Aorta (tissue), 5 donors: ENCODE results near the gene NT5C2. TPM values are rescaled to one million over a fixed set of nuclear protein-coding genes. Genes with fewer than 3 reads are reported as not detected.
"Not testable (repeated sequence)": the region's sequence is repeated elsewhere in the genome, so short reads cannot be mapped to it uniquely, and the experiment has no call there.

Source experiments
- ATAC-seq: fragments of 200-7000 bp; cut with Tn5 transposase; one replicate; pipeline ENCODE4 v1.9.1; 2022; ENCODE audit warnings: moderate library complexity; ENCODE audit not compliant: low FRiP score
- DNase-seq, 2 donors: peaks; one replicate each; pipeline ENCODE4 v3.0.0-alpha.2; 2020
- H3K27ac ChIP-seq, 2 donors: one replicate each; pipeline ENCODE4 v1.5.1; 2013; ENCODE audit warnings: low read length in 2 of 2, mild to moderate bottlenecking in 2 of 2, moderate library complexity in 2 of 2, control low read depth in 1 of 2, inconsistent platforms in 1 of 2, low read depth in 1 of 2
- H3K27me3 ChIP-seq, 2 donors: one replicate each; pipeline ENCODE4 v1.6.1; 2013; ENCODE audit warnings: control low read depth in 1 of 2, low read length in 1 of 2, mild to moderate bottlenecking in 1 of 2, moderate library complexity in 1 of 2; ENCODE audit not compliant: insufficient read depth in 2 of 2, control insufficient read depth in 1 of 2
- H3K36me3 ChIP-seq, 2 donors: one replicate each; pipeline ENCODE4 v1.6.1; 2013; ENCODE audit warnings: control low read depth in 1 of 2, low read length in 1 of 2, mild to moderate bottlenecking in 1 of 2; ENCODE audit not compliant: insufficient read depth in 2 of 2, control insufficient read depth in 1 of 2
- H3K4me1 ChIP-seq, 2 donors: one replicate each; pipeline ENCODE4 v1.6.1; 2013; ENCODE audit warnings: low read length in 2 of 2, control low read depth in 1 of 2, mild to moderate bottlenecking in 1 of 2, moderate library complexity in 1 of 2; ENCODE audit not compliant: insufficient read depth in 2 of 2, control insufficient read depth in 1 of 2
- H3K4me3 ChIP-seq, 2 donors: one replicate each; pipeline ENCODE4 v1.5.1; 2013; ENCODE audit warnings: low read length in 2 of 2, control low read depth in 1 of 2, mild to moderate bottlenecking in 1 of 2
- H3K9me3 ChIP-seq: one replicate; pipeline ENCODE4 v1.6.1; 2013; ENCODE audit warnings: mild to moderate bottlenecking, low read length; ENCODE audit not compliant: control insufficient read depth
- WGBS, 2 donors: extraction: QIAGEN DNeasy Blood & Tissue Kit; methylation state at CpG; one replicate each; pipeline ENCODE4 v1.1.7; 2013; 5-methylcytosine and 5-hydroxymethylcytosine counted together
- intact Hi-C, 2 donors: fragments of 100-400 bp; cut with DNase I; formaldehyde crosslinking; loops; one replicate each; pipeline versions ENCODE4 v1.14.2 to v1.15.0; 2022
- polyA plus RNA-seq, 2 donors: library from polyadenylated mRNA; stranded (reverse); fragments of 200-250 nt; gene quantifications; one replicate each; pipeline ENCODE4 v1.2.3, GENCODE V29; 2013
- total RNA-seq, 2 donors: library from RNA; stranded (reverse); fragmentation: NEBNext Ultra II Directional; extraction: Animal tissue kit (Norgen Biotek cat#: 25700); gene quantifications; one replicate each; pipeline ENCODE4 v1.2.1, GENCODE V29; 2021
- donor health status: healthy with polysubstance abuse.
- donor health status: Bipolar disorder and iron deficiency.
- donor health status: DM: no; HTN: no; CAD: no.
- donor health status: DM: no; HTN: no; CAD: no.
- donor health status: DM: yes; HTN: yes; CAD: no.

NT5C2 gene
- total and polyA plus RNA-seq, 4 donors = 34.7 to 102 (median 73.9) TPM

- Histone ChIP-seq H3K4me1 (peaks cover 2 to 5% of the 10 kb centered on the region in 2 donors), H3K9me3 (no peaks in the 10 kb centered on the region), H3K27ac (no peak overlapping the region), H3K36me3 (no peaks in the 10 kb centered on the region), H3K4me3 (no peak overlapping the region), H3K27me3 (no peaks in the 10 kb centered on the region)
- ATAC-seq (no peak), DNase-seq (no peak)
- intact Hi-C loops = no loop called here
- 90 to 94% methylated on average over 2 of the region's 2 CpGs for WGBS, 2 donors
Observed at GRCh38 chr10:103196516-103196915, 3.4 kb upstream of the NT5C2 start.

- Histone ChIP-seq H3K27me3 (no peaks in the 10 kb centered on the region), H3K27ac (peak overlapping the region in 1 of 2 donors; percentile 49), H3K9me3 (no peaks in the 10 kb centered on the region), H3K4me3 (peak overlapping the region in 1 of 2 donors; percentile 93), H3K36me3 (no peaks in the 10 kb centered on the region), H3K4me1 (peaks cover 2 to 5% of the 10 kb centered on the region in 2 donors)
- ATAC-seq = no peak
- 3 to 7% methylated on average over 14 of the region's 14 CpGs for WGBS, 2 donors
- intact Hi-C loops = loop anchor here (2.0 to 5.0 kb wide), 4 partner anchors 37 to 87 kb away; no protein-coding TSS in a partner anchor
- DNase-seq = no peak
Observed at GRCh38 chr10:103193820-103194529, 903 bp upstream of the NT5C2 start.

GRCh38 chr10:103192451-103193106 lies 493 bp downstream of the NT5C2 start:
- DNase-seq (peak; percentile 93 to 94), ATAC-seq (peak; percentile 85)
- H3K36me3 ChIP-seq = no peaks in the 10 kb centered on the region
- peak overlapping the region; percentile 80 to 93 for H3K4me3 ChIP-seq
- H3K27ac ChIP-seq = peak overlapping the region; percentile 98
- 0 to 1% methylated on average over 50 to 62 of the region's 62 CpGs for WGBS, 2 donors
- no peaks in the 10 kb centered on the region for H3K27me3 ChIP-seq
- peaks cover 0 to 2% of the 10 kb centered on the region in 2 donors for H3K4me1 ChIP-seq
- intact Hi-C loops = loop anchor here (2.0 to 5.0 kb wide), 4 partner anchors 38 to 85 kb away; no protein-coding TSS in a partner anchor
- H3K9me3 ChIP-seq = no peaks in the 10 kb centered on the region

- peak overlapping the region; percentile 80 to 93 for H3K4me3 ChIP-seq
- 1% methylated on average over 14 of the region's 14 CpGs for WGBS, 2 donors
- no peaks in the 10 kb centered on the region for H3K9me3 ChIP-seq
- H3K27ac ChIP-seq = peak overlapping the region in 1 of 2 donors; percentile 98
- DNase-seq (no peak), ATAC-seq (no peak)
- no peaks in the 10 kb centered on the region for H3K36me3 ChIP-seq
- peaks cover 0 to 2% of the 10 kb centered on the region in 2 donors for H3K4me1 ChIP-seq
- intact Hi-C loops = loop anchor here (2.0 to 5.0 kb wide), 4 partner anchors 39 to 85 kb away; no protein-coding TSS in a partner anchor
- H3K27me3 ChIP-seq = no peaks in the 10 kb centered on the region
Observed at GRCh38 chr10:103192089-103192450, 1.0 kb downstream of the NT5C2 start.

- intact Hi-C loops = loop anchor here in 1 of 2 donors (5.0 kb wide), 3 partner anchors 41 to 84 kb away; no protein-coding TSS in a partner anchor
- H3K27ac ChIP-seq, H3K4me1 ChIP-seq, ATAC-seq, H3K27me3 ChIP-seq, H3K36me3 ChIP-seq, DNase-seq, H3K9me3 ChIP-seq: not testable (repeated sequence)
- peak overlapping the region; percentile 80 to 93 for H3K4me3 ChIP-seq
- 31 to 35% methylated on average over 7 of the region's 7 CpGs for WGBS, 2 donors
Observed at GRCh38 chr10:103191198-103191597, 1.9 kb downstream of the NT5C2 start.

- Histone ChIP-seq H3K36me3 (no peaks in the 10 kb centered on the region), H3K4me1 (peaks cover 0 to 2% of the 10 kb centered on the region in 2 donors), H3K9me3 (no peaks in the 10 kb centered on the region), H3K27me3 (no peaks in the 10 kb centered on the region), H3K27ac (peak overlapping the region in 1 of 2 donors; percentile 55), H3K4me3 (peak overlapping the region in 1 of 2 donors; percentile 34)
- WGBS, 2 donors = 2 to 7% methylated on average over 6 of the region's 6 CpGs
- intact Hi-C loops = no loop called here
- ATAC-seq (no peak), DNase-seq (no peak)
Observed at GRCh38 chr10:103188853-103189252, 4.2 kb downstream of the NT5C2 start.

- ATAC-seq (no peak), DNase-seq (no peak)
- peaks cover 0 to 2% of the 10 kb centered on the region in 2 donors for H3K4me1 ChIP-seq
- intact Hi-C loops = no loop called here
- no peaks in the 10 kb centered on the region for H3K9me3 ChIP-seq
- H3K27me3 ChIP-seq = no peaks in the 10 kb centered on the region
- WGBS, 2 donors = 23 to 25% methylated on average over 6 of the region's 6 CpGs
- H3K36me3 ChIP-seq = no peaks in the 10 kb centered on the region
- H3K27ac ChIP-seq = no peak overlapping the region
- no peak overlapping the region for H3K4me3 ChIP-seq
Observed at GRCh38 chr10:103186128-103186527, 6.9 kb downstream of the NT5C2 start.

- no peak for DNase-seq
- Histone ChIP-seq H3K4me1 (peaks cover 3 to 4% of the 10 kb centered on the region in 2 donors), H3K27me3 (no peaks in the 10 kb centered on the region), H3K36me3 (peaks cover 0 to 2% of the 10 kb centered on the region in 2 donors), H3K9me3 (no peaks in the 10 kb centered on the region), H3K27ac (peak overlapping the region; percentile 64 to 82), H3K4me3 (peak overlapping the region; percentile 31 to 41)
- 0 to 2% methylated on average over 3 of the region's 3 CpGs for WGBS, 2 donors
- intact Hi-C loops = no loop called here
- no peak for ATAC-seq
Observed at GRCh38 chr10:103184615-103185014, 8.5 kb downstream of the NT5C2 start.
